GDM1 (cell line): ENCODE results near the gene OTUD1.
A peak's percentile ranks its signal among the peaks of the same experiment; 100 is the strongest.
"Not testable (repeated sequence)": the region's sequence is repeated elsewhere in the genome, so short reads cannot be mapped to it uniquely, and the experiment has no call there.

Experiments
- DNase-seq: peaks from one replicate; lab custom pipeline; 2025; lab: John Stamatoyannopoulos, UW

The OTUD1 gene

GRCh38 chr10:23438547-23439451, at the start of gene OTUD1:
OTUD1 (plus strand) TSS chr10:23439075; CDS start chr10:23439458, 383 bp downstream.
- DNase-seq: peak; percentile 90

GRCh38 chr10:23390408-23390807, 48.5 kb upstream of the OTUD1 start:
- DNase-seq: not testable (repeated sequence)

- DNase-seq: no peak
Measured at GRCh38 chr10:23390809-23391208, 48.1 kb upstream of the OTUD1 start.

GRCh38 chr10:23391821-23392220, 47.1 kb upstream of the OTUD1 start:
- no peak for DNase-seq

GRCh38 chr10:23395017-23395416, 43.9 kb upstream of the OTUD1 start:
- no peak for DNase-seq

GRCh38 chr10:23396695-23397094, 42.2 kb upstream of the OTUD1 start:
- DNase-seq: no peak

- no peak for DNase-seq
Measured at GRCh38 chr10:23399701-23400144, 39.2 kb upstream of the OTUD1 start.

- no peak for DNase-seq
Measured at GRCh38 chr10:23402856-23403255, 36.0 kb upstream of the OTUD1 start.

- DNase-seq: no peak
Measured at GRCh38 chr10:23403278-23403677, 35.6 kb upstream of the OTUD1 start.

- no peak for DNase-seq
Measured at GRCh38 chr10:23403719-23404118, 35.2 kb upstream of the OTUD1 start.

GRCh38 chr10:23404461-23404980, 34.4 kb upstream of the OTUD1 start:
- no peak for DNase-seq

GRCh38 chr10:23405540-23405939, 33.3 kb upstream of the OTUD1 start:
- DNase-seq: no peak

- DNase-seq: no peak
Measured at GRCh38 chr10:23406409-23406808, 32.5 kb upstream of the OTUD1 start.

- no peak for DNase-seq
Measured at GRCh38 chr10:23408330-23408976, 30.4 kb upstream of the OTUD1 start.

GRCh38 chr10:23412223-23412622, 26.7 kb upstream of the OTUD1 start:
- DNase-seq: no peak

- DNase-seq: no peak
Measured at GRCh38 chr10:23413629-23414089, 25.2 kb upstream of the OTUD1 start.

GRCh38 chr10:23414658-23415057, 24.2 kb upstream of the OTUD1 start:
- DNase-seq: no peak

- DNase-seq: no peak
Measured at GRCh38 chr10:23417254-23417653, 21.6 kb upstream of the OTUD1 start.

GRCh38 chr10:23418051-23418681, 20.7 kb upstream of the OTUD1 start:
- no peak for DNase-seq

- DNase-seq: no peak
Measured at GRCh38 chr10:23419201-23419600, 19.7 kb upstream of the OTUD1 start.

- no peak for DNase-seq
Measured at GRCh38 chr10:23419655-23420329, 19.1 kb upstream of the OTUD1 start.

- DNase-seq: no peak
Measured at GRCh38 chr10:23421397-23421796, 17.5 kb upstream of the OTUD1 start.
